Activated T-helper 2 cell treated with anti-CD3 and anti-CD28 coated beads, Interferon-gamma antibody, Interleukin-2, Interleukin-4, amounts not matched to agents 10 μg/mL and 5 μg/mL and 100 μg/mL, durations not matched to agents 14 hours and 24 hours and 36 hours (primary cell): ENCODE results near the gene ZNF730. TPM values are rescaled to one million over a fixed set of nuclear protein-coding genes. Genes with fewer than 3 reads are reported as not detected.
"Not testable (repeated sequence)": the region's sequence is repeated elsewhere in the genome, so short reads cannot be mapped to it uniquely, and the experiment has no call there.

Experiments
- DNase-seq: peaks from one replicate; pipeline ENCODE4 v3.0.0; 2021; ENCODE audit warnings: low spot score
- H3K27ac Mint-ChIP-seq: one replicate; pipeline ENCODE4 v1.8.0; 2021; ENCODE audit warnings: mixed read lengths
- H3K27me3 Mint-ChIP-seq: one replicate; pipeline ENCODE4 v1.8.0; 2021; ENCODE audit warnings: low read depth, mixed read lengths
- H3K36me3 Mint-ChIP-seq: one replicate; pipeline ENCODE4 v1.8.0; 2021; ENCODE audit warnings: low read depth, mixed read lengths
- H3K4me1 Mint-ChIP-seq: one replicate; pipeline ENCODE4 v1.8.0; 2021; ENCODE audit warnings: low read depth, mixed read lengths
- H3K4me3 Mint-ChIP-seq: one replicate; pipeline ENCODE4 v1.8.0; 2021; ENCODE audit warnings: low read depth, mild to moderate bottlenecking, moderate library complexity, mixed read lengths
- H3K9me3 Mint-ChIP-seq: one replicate; pipeline ENCODE4 v1.8.0; 2021; ENCODE audit warnings: mixed read lengths
- intact Hi-C: fragments of 100-400 bp; cut with micrococcal nuclease; formaldehyde crosslinking; loops from one replicate; pipeline ENCODE4 v1.15.1; 2023
- total RNA-seq: library from RNA; stranded (reverse); gene quantifications from 2 replicates; pipeline ENCODE4 v1.2.3, GENCODE V29; 2022

ZNF730 gene
- 0.37 and 0.67 TPM in 2 replicates for total RNA-seq

- peak; percentile 10 for DNase-seq
- Mint-ChIP-seq H3K9me3 (peaks cover 47% of the 10 kb centered on the region), H3K4me1 (no peaks in the 10 kb centered on the region), H3K27me3 (no peaks in the 10 kb centered on the region), H3K4me3 (peak within 1 kb of the TSS; percentile 66), H3K36me3 (peaks cover 7% of the 10 kb centered on the region), H3K27ac (peak within 1 kb of the TSS; percentile 28)
- intact Hi-C loops: no loop called here
Measured at GRCh38 chr19:23116802-23117571, at the start of gene ZNF730. Gene ZNF730 (plus strand): TSS chr19:23117025. CDS start chr19:23117174, 149 bp downstream.

- H3K9me3 Mint-ChIP-seq: peaks cover 69% of the 10 kb centered on the region
- intact Hi-C loops: no loop called here
- H3K27me3 Mint-ChIP-seq: no peaks in the 10 kb centered on the region
- no peak overlapping the region for H3K4me3 Mint-ChIP-seq
- no peaks in the 10 kb centered on the region for H3K36me3 Mint-ChIP-seq
- H3K4me1 Mint-ChIP-seq: no peaks in the 10 kb centered on the region
- no peak overlapping the region for H3K27ac Mint-ChIP-seq
- DNase-seq: no peak
Measured at GRCh38 chr19:23070353-23071146, 46.3 kb upstream of the ZNF730 start.

GRCh38 chr19:23071147-23071511 lies 45.7 kb upstream of the ZNF730 start:
- peaks cover 67% of the 10 kb centered on the region for H3K9me3 Mint-ChIP-seq
- no peaks in the 10 kb centered on the region for H3K27me3 Mint-ChIP-seq
- no peak for DNase-seq
- intact Hi-C loops: no loop called here
- H3K27ac Mint-ChIP-seq: no peak overlapping the region
- H3K4me3 Mint-ChIP-seq: no peak overlapping the region
- no peaks in the 10 kb centered on the region for H3K36me3 Mint-ChIP-seq
- H3K4me1 Mint-ChIP-seq: no peaks in the 10 kb centered on the region

- DNase-seq: no peak
- H3K27ac Mint-ChIP-seq: no peak overlapping the region
- H3K27me3 Mint-ChIP-seq: no peaks in the 10 kb centered on the region
- intact Hi-C loops: no loop called here
- no peaks in the 10 kb centered on the region for H3K36me3 Mint-ChIP-seq
- no peak overlapping the region for H3K4me3 Mint-ChIP-seq
- no peaks in the 10 kb centered on the region for H3K4me1 Mint-ChIP-seq
- peaks cover 58% of the 10 kb centered on the region for H3K9me3 Mint-ChIP-seq
Measured at GRCh38 chr19:23075031-23075733, 41.6 kb upstream of the ZNF730 start.

GRCh38 chr19:23077776-23078175 lies 39.0 kb upstream of the ZNF730 start:
- H3K36me3 Mint-ChIP-seq, DNase-seq, H3K27me3 Mint-ChIP-seq, H3K4me3 Mint-ChIP-seq, H3K4me1 Mint-ChIP-seq, intact Hi-C loops, H3K27ac Mint-ChIP-seq: not testable (repeated sequence)
- H3K9me3 Mint-ChIP-seq: peaks cover 59% of the 10 kb centered on the region

- DNase-seq: no peak
- Mint-ChIP-seq H3K4me1 (no peaks in the 10 kb centered on the region), H3K27ac (no peak overlapping the region), H3K4me3 (no peak overlapping the region), H3K36me3 (peaks cover 12% of the 10 kb centered on the region), H3K9me3 (peaks cover 72% of the 10 kb centered on the region), H3K27me3 (no peaks in the 10 kb centered on the region)
- intact Hi-C loops: no loop called here
Measured at GRCh38 chr19:23093832-23094231, 23.0 kb upstream of the ZNF730 start.

- Mint-ChIP-seq H3K9me3 (peaks cover 72% of the 10 kb centered on the region), H3K4me1 (no peaks in the 10 kb centered on the region), H3K27ac (no peak overlapping the region), H3K27me3 (no peaks in the 10 kb centered on the region), H3K4me3 (no peak overlapping the region), H3K36me3 (peaks cover 5% of the 10 kb centered on the region)
- intact Hi-C loops: no loop called here
- no peak for DNase-seq
Measured at GRCh38 chr19:23095418-23095817, 21.4 kb upstream of the ZNF730 start.

GRCh38 chr19:23098286-23098685 lies 18.5 kb upstream of the ZNF730 start:
- Mint-ChIP-seq H3K27ac (no peak overlapping the region), H3K36me3 (peaks cover 5% of the 10 kb centered on the region), H3K4me3 (no peak overlapping the region), H3K27me3 (no peaks in the 10 kb centered on the region), H3K9me3 (peaks cover 80% of the 10 kb centered on the region), H3K4me1 (no peaks in the 10 kb centered on the region)
- no peak for DNase-seq
- intact Hi-C loops: no loop called here

- Mint-ChIP-seq H3K4me3 (no peak overlapping the region), H3K4me1 (no peaks in the 10 kb centered on the region), H3K27ac (no peak overlapping the region), H3K36me3 (peaks cover 5% of the 10 kb centered on the region), H3K9me3 (peaks cover 77% of the 10 kb centered on the region), H3K27me3 (no peaks in the 10 kb centered on the region)
- intact Hi-C loops: no loop called here
- no peak for DNase-seq
Measured at GRCh38 chr19:23098988-23099387, 17.8 kb upstream of the ZNF730 start.

GRCh38 chr19:23099966-23100365 lies 16.9 kb upstream of the ZNF730 start:
- H3K4me1 Mint-ChIP-seq: no peaks in the 10 kb centered on the region
- intact Hi-C loops: no loop called here
- peaks cover 76% of the 10 kb centered on the region for H3K9me3 Mint-ChIP-seq

GRCh38 chr19:23101241-23101640 lies 15.6 kb upstream of the ZNF730 start:
- Mint-ChIP-seq H3K9me3 (peaks cover 69% of the 10 kb centered on the region), H3K27me3 (no peaks in the 10 kb centered on the region), H3K4me1 (no peaks in the 10 kb centered on the region), H3K27ac (no peak overlapping the region), H3K4me3 (no peak overlapping the region), H3K36me3 (peaks cover 8% of the 10 kb centered on the region)
- intact Hi-C loops: no loop called here
- DNase-seq: no peak

More at GRCh38 chr19:23099966-23100365, 16.9 kb upstream of the ZNF730 start:
- no peak overlapping the region for H3K4me3 Mint-ChIP-seq
- no peaks in the 10 kb centered on the region for H3K27me3 Mint-ChIP-seq
- peaks cover 5% of the 10 kb centered on the region for H3K36me3 Mint-ChIP-seq
- H3K27ac Mint-ChIP-seq: no peak overlapping the region
- no peak for DNase-seq

- H3K27me3 Mint-ChIP-seq: no peaks in the 10 kb centered on the region
- DNase-seq: no peak
- no peaks in the 10 kb centered on the region for H3K4me1 Mint-ChIP-seq
- H3K27ac Mint-ChIP-seq: no peak overlapping the region
- intact Hi-C loops: no loop called here
- H3K36me3 Mint-ChIP-seq: peaks cover 9% of the 10 kb centered on the region
- H3K4me3 Mint-ChIP-seq: no peak overlapping the region
- H3K9me3 Mint-ChIP-seq: peaks cover 41% of the 10 kb centered on the region
Measured at GRCh38 chr19:23118400-23118799, 1.6 kb downstream of the ZNF730 start.

GRCh38 chr19:23134211-23134610 lies 17.4 kb downstream of the ZNF730 start:
- intact Hi-C loops, H3K27me3 Mint-ChIP-seq, H3K4me3 Mint-ChIP-seq, H3K4me1 Mint-ChIP-seq, DNase-seq, H3K27ac Mint-ChIP-seq, H3K36me3 Mint-ChIP-seq: not testable (repeated sequence)
- H3K9me3 Mint-ChIP-seq: peaks cover 38% of the 10 kb centered on the region
